ENCODE measurements around the gene TMEM95. TPM values are rescaled to one million over a fixed set of nuclear protein-coding genes. Genes with fewer than 3 reads are reported as not detected.

Gene TMEM95, protein sequence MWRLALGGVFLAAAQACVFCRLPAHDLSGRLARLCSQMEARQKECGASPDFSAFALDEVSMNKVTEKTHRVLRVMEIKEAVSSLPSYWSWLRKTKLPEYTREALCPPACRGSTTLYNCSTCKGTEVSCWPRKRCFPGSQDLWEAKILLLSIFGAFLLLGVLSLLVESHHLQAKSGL
- not detected in 2 replicates for polyA plus RNA-seq
- polyA minus RNA-seq, result not detected in 2 replicates

- Histone ChIP-seq H3K4me2 (ENCODE audit: low read length) (no peak within 1 kb of the TSS), H4K20me1 (ENCODE audit: insufficient read depth) (no peaks in the 10 kb centered on the region), H3K27ac (ENCODE audit: low read length) (no peak within 1 kb of the TSS), H3K27me3 (ENCODE audit: insufficient read depth, low read depth, low read length) (no peaks in the 10 kb centered on the region), H2AFZ (ENCODE audit: low read depth, low read length) (no peak within 1 kb of the TSS), H3K9ac (ENCODE audit: low read length) (peak within 1 kb of the TSS; percentile 3), H3K9me3 (ENCODE audit: low read length) (no peaks in the 10 kb centered on the region), H3K79me2 (replicated peaks; ENCODE audit: insufficient read depth, low read length) (peaks cover 3% of the 10 kb centered on the region), H3K36me3 (ENCODE audit: insufficient read depth, low read length) (no peaks in the 10 kb centered on the region), H3F3A (ENCODE audit: insufficient read depth, low read length, poor library complexity, severe bottlenecking) (no peaks in the 10 kb centered on the region), H3K4me3 (ENCODE audit: low read length) (peak within 1 kb of the TSS; percentile 15), H3K9me2 (ENCODE audit: insufficient read depth, low read length) (no peaks in the 10 kb centered on the region)
- no peak for TF ChIP-seq REST (IDR thresholded peaks at IDR 0.05; ENCODE audit: borderline replicate concordance)
- no peak for TF ChIP-seq TAF1 (IDR thresholded peaks at IDR 0.05; ENCODE audit: low read depth)
- no peak for TF ChIP-seq RAD21 (conservative IDR thresholded peaks at IDR 0.05)
- no peak for TF ChIP-seq MXI1 (conservative IDR thresholded peaks at IDR 0.05; ENCODE audit: poor library complexity, severe bottlenecking)
- no peak for TF ChIP-seq EP300 (conservative IDR thresholded peaks at IDR 0.05; ENCODE audit: poor library complexity, severe bottlenecking)
- no peak for TF ChIP-seq CTCF (IDR thresholded peaks at IDR 0.05; ENCODE audit: poor library complexity, severe bottlenecking)
- TF ChIP-seq EZH2 (IDR thresholded peaks at IDR 0.05; ENCODE audit: borderline replicate concordance, insufficient read depth, low read length, poor library complexity, severe bottlenecking), result no peak
- TF ChIP-seq POLR2AphosphoS5 (IDR thresholded peaks at IDR 0.05), result no peak
- no peak for TF ChIP-seq SMC3 (conservative IDR thresholded peaks at IDR 0.05; ENCODE audit: poor library complexity)
Observed at GRCh38 chr17:7355053-7355452, at the start of gene TMEM95. TMEM95 (plus strand) TSS chr17:7355156; CDS start chr17:7355205, 49 bp downstream.

- Histone ChIP-seq H3F3A (ENCODE audit: insufficient read depth, low read length, poor library complexity, severe bottlenecking) (no peaks in the 10 kb centered on the region), H3K4me3 (ENCODE audit: low read length) (peak within 1 kb of the TSS; percentile 91), H2AFZ (ENCODE audit: low read depth, low read length) (peak within 1 kb of the TSS; percentile 60), H3K27me3 (ENCODE audit: insufficient read depth, low read depth, low read length) (no peaks in the 10 kb centered on the region), H3K9me2 (ENCODE audit: insufficient read depth, low read length) (no peaks in the 10 kb centered on the region), H3K9me3 (ENCODE audit: low read length) (no peaks in the 10 kb centered on the region), H3K27ac (ENCODE audit: low read length) (peak within 1 kb of the TSS; percentile 84), H3K79me2 (replicated peaks; ENCODE audit: insufficient read depth, low read length) (peaks cover 29% of the 10 kb centered on the region), H3K9ac (ENCODE audit: low read length) (peak within 1 kb of the TSS; percentile 86), H4K20me1 (ENCODE audit: insufficient read depth) (peaks cover 12% of the 10 kb centered on the region), H3K36me3 (ENCODE audit: insufficient read depth, low read length) (no peaks in the 10 kb centered on the region), H3K4me2 (ENCODE audit: low read length) (peak within 1 kb of the TSS; percentile 89)
- no peak for TF ChIP-seq EZH2 (IDR thresholded peaks at IDR 0.05; ENCODE audit: borderline replicate concordance, insufficient read depth, low read length, poor library complexity, severe bottlenecking)
- peak; percentile 88 for TF ChIP-seq MXI1 (conservative IDR thresholded peaks at IDR 0.05; ENCODE audit: poor library complexity, severe bottlenecking)
- peak; percentile 73 for TF ChIP-seq POLR2AphosphoS5 (IDR thresholded peaks at IDR 0.05)
- peak; percentile 66 for TF ChIP-seq TAF1 (IDR thresholded peaks at IDR 0.05; ENCODE audit: low read depth)
- no peak for TF ChIP-seq CTCF (IDR thresholded peaks at IDR 0.05; ENCODE audit: poor library complexity, severe bottlenecking)
- peak; percentile 31 for TF ChIP-seq EP300 (conservative IDR thresholded peaks at IDR 0.05; ENCODE audit: poor library complexity, severe bottlenecking)
- TF ChIP-seq RAD21 (conservative IDR thresholded peaks at IDR 0.05), result no peak
Observed at GRCh38 chr17:7306911-7307685, 47.9 kb upstream of the TMEM95 start, which contains the start of gene EIF5A. EIF5A (plus strand) TSS chr17:7307628; CDS start chr17:7309636, 2,008 bp downstream.

Data from neural cell (in vitro differentiated cells).